SK-N-SH (cell line): ENCODE data around the gene YTHDF1. TPM values are rescaled to one million over a fixed set of nuclear protein-coding genes. Genes with fewer than 3 reads are reported as not detected.

ENCODE experiments used
- CTCF ChIA-PET: fragments of 300-600, 350-600 bp; formaldehyde crosslinking; extraction: SDS; loops from one replicate; lab custom pipeline; 2021; lab: Yijun Ruan, JAX
- POLR2A ChIA-PET: fragments of 350-600 bp; sonication (Branson Sonifier 250); formaldehyde crosslinking; extraction: SDS; loops from one replicate; lab custom pipeline; 2020; ENCODE audit warnings: antibody characterized with exemption, inconsistent platforms; lab: Yijun Ruan, JAX
- DNase-seq: peaks from one replicate; pipeline ENCODE4 v3.0.0; 2012
- H2AFZ ChIP-seq: fragments of 200-600 bp; sonication (generic); 2 replicates; pipeline ENCODE4 v1.8.1; 2016; ENCODE audit warnings: antibody characterized with exemption, mild to moderate bottlenecking, low read depth
- H3F3A ChIP-seq: fragments of 200-600 bp; sonication (generic); replicated peaks from 2 replicates; pipeline ENCODE3; 2016; ENCODE audit warnings: antibody characterized with exemption, mild to moderate bottlenecking; ENCODE audit not compliant: insufficient read depth
- H3K27ac ChIP-seq, 2 experiments: fragments of 200-500 bp in 1 of 2; fragments of 200-600 bp in 1 of 2; sonication (Bioruptor generic) in 1 of 2; sonication (generic), shearing (Covaris generic) in 1 of 2; 2 replicates each; pipeline versions ENCODE4 v1.5.1 to v1.6.1; 2014 to 2016; ENCODE audit warnings: low read depth in 2 of 2, inconsistent platforms in 1 of 2, low read length in 1 of 2, mild to moderate bottlenecking in 1 of 2, mixed read lengths in 1 of 2
- H3K27me3 ChIP-seq: fragments of 200-600 bp; sonication (generic), shearing (Covaris generic); 2 replicates; pipeline ENCODE4 v1.6.1; 2016; ENCODE audit warnings: mixed run types; ENCODE audit not compliant: insufficient read depth
- H3K36me3 ChIP-seq, 2 experiments: fragments of 200-500 bp in 1 of 2; fragments of 200-600 bp in 1 of 2; sonication (Bioruptor generic) in 1 of 2; sonication (generic) in 1 of 2; replicated peaks in 1 of 2; 2 replicates each; pipeline versions ENCODE3 to v1.5.1; 2014 to 2016; ENCODE audit warnings: low read length in 1 of 2, mild to moderate bottlenecking in 1 of 2; ENCODE audit not compliant: insufficient read depth in 2 of 2, control insufficient read depth in 1 of 2
- H3K4me1 ChIP-seq, 2 experiments: fragments of 200-500 bp in 1 of 2; fragments of 200-600 bp in 1 of 2; sonication (Bioruptor generic) in 1 of 2; sonication (generic), shearing (Covaris generic) in 1 of 2; 2 replicates each; pipeline versions ENCODE4 v1.5.1 to v1.6.1; 2014 to 2016; ENCODE audit warnings: low read depth in 1 of 2, low read length in 1 of 2, mixed run types in 1 of 2; ENCODE audit not compliant: insufficient read depth in 2 of 2, control insufficient read depth in 1 of 2
- H3K4me2 ChIP-seq: fragments of 200-600 bp; sonication (generic), shearing (Covaris generic); 2 replicates; pipeline ENCODE4 v1.6.1; 2017; ENCODE audit warnings: mixed run types
- H3K4me3 ChIP-seq, 2 experiments: fragments of 200-500 bp in 1 of 2; fragments of 200-600 bp in 1 of 2; sonication (Bioruptor generic) in 1 of 2; sonication (generic), shearing (Covaris generic) in 1 of 2; 2 replicates each; pipeline versions ENCODE4 v1.5.1 to v1.8.1; 2014 to 2016; ENCODE audit warnings: low read depth in 2 of 2, inconsistent platforms in 1 of 2, low read length in 1 of 2, mild to moderate bottlenecking in 1 of 2, mixed read lengths in 1 of 2, moderate library complexity in 1 of 2
- H3K79me2 ChIP-seq: fragments of 200-600 bp; sonication (generic); 2 replicates; pipeline ENCODE4 v1.8.1; 2017; ENCODE audit warnings: mild to moderate bottlenecking; ENCODE audit not compliant: insufficient read depth
- H3K9ac ChIP-seq: fragments of 200-600 bp; sonication (generic); 2 replicates; pipeline ENCODE4 v1.6.1; 2017; ENCODE audit warnings: mixed run types
- H3K9me2 ChIP-seq: fragments of 200-600 bp; sonication (generic); 2 replicates; pipeline ENCODE4 v1.6.1; 2017; ENCODE audit warnings: mixed run types
- H3K9me3 ChIP-seq: fragments of 200-600 bp; sonication (generic); 2 replicates; pipeline ENCODE4 v1.6.1; 2017; ENCODE audit warnings: mixed run types, mild to moderate bottlenecking, moderate library complexity
- H4K20me1 ChIP-seq: fragments of 200-600 bp; sonication (generic); 2 replicates; pipeline ENCODE4 v1.6.1; 2017; ENCODE audit warnings: mild to moderate bottlenecking, mixed run types; ENCODE audit not compliant: insufficient read depth
- EP300 ChIP-seq, 2 experiments: IDR thresholded peaks; 2 replicates each; pipeline versions ENCODE4 v1.4.0 to v1.6.1; 2012; ENCODE audit warnings: borderline replicate concordance in 1 of 2, low read depth in 1 of 2, low read length in 1 of 2
- EZH2phosphoT487 ChIP-seq: fragments of 200-600 bp; sonication (generic); IDR thresholded peaks from 2 replicates; pipeline ENCODE4 v1.6.1; 2017; ENCODE audit warnings: low read depth, mixed run types, mild to moderate bottlenecking, antibody characterized with exemption, moderate library complexity, borderline replicate concordance
- FOSL2 ChIP-seq: IDR thresholded peaks from 2 replicates; pipeline ENCODE4 v1.4.0; 2012; ENCODE audit warnings: low read depth, mild to moderate bottlenecking, moderate library complexity, borderline replicate concordance
- IRF3 ChIP-seq: fragments of 150-350 bp; IDR thresholded peaks from 2 replicates; pipeline ENCODE4 v1.6.1; 2016; ENCODE audit warnings: mild to moderate bottlenecking, low read depth, low read length
- JUND ChIP-seq: IDR thresholded peaks from 2 replicates; pipeline ENCODE4 v1.4.0; 2012
- NFIC ChIP-seq: IDR thresholded peaks from 2 replicates; pipeline ENCODE4 v1.4.0; 2012; ENCODE audit warnings: borderline replicate concordance
- NRF1 ChIP-seq: IDR thresholded peaks from 2 replicates; pipeline ENCODE4 v1.6.1; 2012; ENCODE audit warnings: low read depth, mild to moderate bottlenecking, low read length
- POLR2AphosphoS5 ChIP-seq: IDR thresholded peaks from 2 replicates; pipeline ENCODE4 v1.6.1; 2012; ENCODE audit warnings: low read depth, low read length
- RCOR1 ChIP-seq: fragments of 150-350 bp; IDR thresholded peaks from 2 replicates; pipeline ENCODE4 v1.6.1; 2017; ENCODE audit warnings: antibody characterized with exemption, low read length
- RFX5 ChIP-seq: IDR thresholded peaks from 2 replicates; pipeline ENCODE4 v1.6.1; 2012; ENCODE audit warnings: mild to moderate bottlenecking, improper control_type of control experiment, low read length
- SIN3A ChIP-seq: IDR thresholded peaks from 2 replicates; pipeline ENCODE4 v1.6.1; 2012; ENCODE audit warnings: low read depth, mild to moderate bottlenecking, low read length, moderate library complexity, borderline replicate concordance
- SMC3 ChIP-seq: IDR thresholded peaks from 2 replicates; pipeline ENCODE4 v1.6.1; 2012; ENCODE audit warnings: low read depth, low read length, improper control_type of control experiment
- TAF1 ChIP-seq: IDR thresholded peaks from 2 replicates; pipeline ENCODE4 v1.6.1; 2012; ENCODE audit warnings: low read depth, mild to moderate bottlenecking, low read length, moderate library complexity, borderline replicate concordance
- USF2 ChIP-seq: fragments of 150-350 bp; IDR thresholded peaks from 2 replicates; pipeline ENCODE4 v1.6.1; 2017; ENCODE audit warnings: antibody characterized with exemption, low read length, low read depth, borderline replicate concordance
- WGBS: methylation state at CpG from one replicate; pipeline ENCODE4 v1.1.6; 2017; ENCODE audit warnings: low lambda C conversion rate; 5-methylcytosine and 5-hydroxymethylcytosine counted together
- polyA plus RNA-seq, 3 experiments: library from polyadenylated mRNA; depleted of rRNA; stranded (reverse); fragments of >200 nt; gene quantifications; 2 replicates each; pipeline ENCODE4 v1.2.3, GENCODE V29; 2012
- TF ChIP-seq, protein P1 (sequence below): IDR thresholded peaks from 2 replicates; pipeline ENCODE4 v1.4.0; 2012; ENCODE audit warnings: low read depth
- TF ChIP-seq, protein P2 (sequence below): IDR thresholded peaks from 2 replicates; pipeline ENCODE4 v1.4.0; 2012; ENCODE audit warnings: low read depth, borderline replicate concordance
- TF ChIP-seq, protein P3 (sequence below): IDR thresholded peaks from 2 replicates; pipeline ENCODE4 v1.4.0; 2012; ENCODE audit warnings: low read depth, borderline replicate concordance

Gene YTHDF1
- polyA plus RNA-seq, 1 of the 3 experiments (the other 2 are of a cell fraction): 17.0 TPM

DNA sequence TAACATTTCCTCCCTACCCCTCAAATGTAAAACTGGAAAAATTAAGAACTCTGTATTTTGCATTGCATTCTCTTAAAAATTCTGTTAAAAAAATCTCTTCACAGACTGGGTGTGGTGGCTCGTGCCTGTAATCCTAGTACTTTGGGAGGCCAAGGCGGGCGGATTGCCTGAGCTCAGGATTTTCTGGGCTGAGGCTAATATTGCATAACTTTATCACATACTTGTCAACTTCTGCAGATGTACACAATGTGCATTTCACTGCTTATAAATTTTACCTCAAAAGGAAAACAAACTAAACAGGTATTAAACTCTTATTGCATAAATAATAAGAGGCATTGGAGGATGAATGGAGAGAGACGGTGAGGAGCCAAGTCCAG is 21.1 kb downstream of the YTHDF1 start (continued):
- TF ChIP-seq POLR2AphosphoS5: no peak

DNA sequence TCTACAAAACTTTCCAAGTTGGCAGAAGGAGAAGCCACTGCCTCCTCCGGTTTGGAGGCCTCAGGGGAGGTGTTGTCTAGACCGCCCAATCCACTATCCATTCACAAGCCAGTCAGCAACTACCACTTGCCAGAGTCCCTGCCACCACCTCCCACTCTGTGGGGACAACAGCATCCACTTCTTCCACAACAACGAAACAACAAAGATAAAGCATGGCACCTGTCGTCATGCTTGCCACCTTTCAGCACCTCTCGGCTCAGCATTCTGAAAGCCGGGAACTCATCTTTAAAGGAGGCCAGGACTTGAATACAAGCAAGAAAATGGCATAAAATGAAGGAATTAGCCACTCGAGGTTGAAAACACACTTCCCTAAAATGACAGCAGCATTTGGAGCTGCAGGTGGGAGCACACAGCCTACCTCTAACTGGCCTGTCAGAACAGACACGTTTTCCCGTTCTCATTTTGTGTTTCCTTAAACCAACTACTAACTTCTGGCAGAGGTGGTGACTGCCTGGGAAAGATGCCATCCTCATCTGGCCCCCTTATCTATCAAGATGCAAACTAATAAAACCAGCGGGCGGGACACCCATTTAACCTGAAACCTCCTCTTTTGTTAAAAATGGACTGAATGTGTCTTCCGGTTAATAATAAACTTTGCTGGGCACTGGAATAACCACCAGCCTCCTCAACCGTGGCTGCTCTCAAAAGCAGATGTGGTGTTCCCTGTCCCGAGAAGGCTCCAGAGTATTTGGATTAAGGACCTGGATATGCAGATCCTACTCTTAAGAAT is 21.7 kb downstream of the YTHDF1 start:
- peaks cover 13% of the 10 kb centered on the region in 2 experiments for H3K36me3 ChIP-seq
- H3F3A ChIP-seq: no peaks in the 10 kb centered on the region
- no peaks in the 10 kb centered on the region for H3K9me2 ChIP-seq
- no peak overlapping the region for H2AFZ ChIP-seq
- 81% methylated on average over 13 of the region's 14 CpGs for WGBS
- H3K9me3 ChIP-seq: no peaks in the 10 kb centered on the region
- peaks cover 48% of the 10 kb centered on the region for H4K20me1 ChIP-seq
- TF ChIP-seq SMC3 (no peak), FOSL2 (no peak), RCOR1 (no peak), NFIC (no peak), USF2 (no peak), NRF1 (no peak)
- TF ChIP-seq, protein P1, sequence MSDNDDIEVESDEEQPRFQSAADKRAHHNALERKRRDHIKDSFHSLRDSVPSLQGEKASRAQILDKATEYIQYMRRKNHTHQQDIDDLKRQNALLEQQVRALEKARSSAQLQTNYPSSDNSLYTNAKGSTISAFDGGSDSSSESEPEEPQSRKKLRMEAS: no peak
- TF ChIP-seq, protein P2, sequence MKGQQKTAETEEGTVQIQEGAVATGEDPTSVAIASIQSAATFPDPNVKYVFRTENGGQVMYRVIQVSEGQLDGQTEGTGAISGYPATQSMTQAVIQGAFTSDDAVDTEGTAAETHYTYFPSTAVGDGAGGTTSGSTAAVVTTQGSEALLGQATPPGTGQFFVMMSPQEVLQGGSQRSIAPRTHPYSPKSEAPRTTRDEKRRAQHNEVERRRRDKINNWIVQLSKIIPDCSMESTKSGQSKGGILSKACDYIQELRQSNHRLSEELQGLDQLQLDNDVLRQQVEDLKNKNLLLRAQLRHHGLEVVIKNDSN: no peak
- H3K27ac ChIP-seq: no peak overlapping the region
- no peaks in the 10 kb centered on the region for H3K27me3 ChIP-seq
- peaks cover 32% of the 10 kb centered on the region for H3K79me2 ChIP-seq
- H3K4me2 ChIP-seq: no peak overlapping the region
- H3K4me1 ChIP-seq: peaks cover 2 to 6% of the 10 kb centered on the region in 2 experiments; a peak in 2 of 4 replicates
- no peak for DNase-seq
- no peak overlapping the region for H3K9ac ChIP-seq
- no peak overlapping the region for H3K4me3 ChIP-seq
- CTCF ChIA-PET: interaction anchor here (1.6 to 2.2 kb wide), 2 partner anchors 11 to 14 kb away, joined by 6 to 8 read pairs; no protein-coding TSS in a partner anchor
- POLR2A ChIA-PET: no interaction called here

DNA sequence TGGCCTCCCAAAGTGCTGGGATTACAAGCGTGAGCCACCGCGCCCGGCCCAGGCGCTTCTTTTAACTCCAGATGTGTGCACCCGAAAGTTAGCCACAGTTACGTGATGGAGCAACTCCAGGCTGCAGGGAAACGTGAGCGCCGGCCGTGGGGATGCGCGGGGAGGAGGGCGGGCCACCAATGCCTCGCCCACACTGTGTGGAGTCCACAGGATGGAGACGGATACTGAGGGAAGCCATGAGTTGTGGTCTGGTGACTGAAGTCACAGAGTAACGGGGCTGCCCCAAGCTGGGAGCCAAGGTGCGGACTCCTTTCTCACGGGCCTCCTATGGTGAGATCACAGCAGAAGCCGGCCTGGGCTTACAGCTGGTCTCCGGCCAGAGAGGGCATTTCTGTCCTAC is 23.2 kb downstream of the YTHDF1 start:
- no peak overlapping the region for H3K27ac ChIP-seq
- POLR2A ChIA-PET: no interaction called here
- no peaks in the 10 kb centered on the region for H3K9me3 ChIP-seq
- no peaks in the 10 kb centered on the region for H3K27me3 ChIP-seq
- no peak overlapping the region for H3K4me2 ChIP-seq
- H3K9ac ChIP-seq: no peak overlapping the region
- H4K20me1 ChIP-seq: peaks cover 33% of the 10 kb centered on the region
- DNase-seq: no peak
- TF ChIP-seq TAF1 (no peak), RFX5 (no peak), EP300 (IDR thresholded peaks at IDR 0.05; ENCODE audit: borderline replicate concordance in 1 of 2, low read depth in 1 of 2, low read length in 1 of 2) (no peak), EZH2phosphoT487 (no peak), SIN3A (no peak), USF2 (no peak), IRF3 (no peak), JUND (no peak)
- TF ChIP-seq, protein P3, sequence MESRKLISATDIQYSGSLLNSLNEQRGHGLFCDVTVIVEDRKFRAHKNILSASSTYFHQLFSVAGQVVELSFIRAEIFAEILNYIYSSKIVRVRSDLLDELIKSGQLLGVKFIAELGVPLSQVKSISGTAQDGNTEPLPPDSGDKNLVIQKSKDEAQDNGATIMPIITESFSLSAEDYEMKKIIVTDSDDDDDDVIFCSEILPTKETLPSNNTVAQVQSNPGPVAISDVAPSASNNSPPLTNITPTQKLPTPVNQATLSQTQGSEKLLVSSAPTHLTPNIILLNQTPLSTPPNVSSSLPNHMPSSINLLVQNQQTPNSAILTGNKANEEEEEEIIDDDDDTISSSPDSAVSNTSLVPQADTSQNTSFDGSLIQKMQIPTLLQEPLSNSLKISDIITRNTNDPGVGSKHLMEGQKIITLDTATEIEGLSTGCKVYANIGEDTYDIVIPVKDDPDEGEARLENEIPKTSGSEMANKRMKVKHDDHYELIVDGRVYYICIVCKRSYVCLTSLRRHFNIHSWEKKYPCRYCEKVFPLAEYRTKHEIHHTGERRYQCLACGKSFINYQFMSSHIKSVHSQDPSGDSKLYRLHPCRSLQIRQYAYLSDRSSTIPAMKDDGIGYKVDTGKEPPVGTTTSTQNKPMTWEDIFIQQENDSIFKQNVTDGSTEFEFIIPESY: no peak
- peaks cover 2 to 6% of the 10 kb centered on the region in 2 experiments; a peak in 2 of 4 replicates for H3K4me1 ChIP-seq
- H2AFZ ChIP-seq: no peak overlapping the region
- 92% methylated on average over 19 of the region's 21 CpGs for WGBS
- H3K9me2 ChIP-seq: no peaks in the 10 kb centered on the region
- no peak overlapping the region for H3K4me3 ChIP-seq
- no peaks in the 10 kb centered on the region for H3F3A ChIP-seq
- peaks cover 17% of the 10 kb centered on the region for H3K79me2 ChIP-seq
- peaks cover 13% of the 10 kb centered on the region in 2 experiments for H3K36me3 ChIP-seq
- CTCF ChIA-PET: interaction anchor here (1.6 kb wide), 1 partner anchor 9 kb away, joined by 6 read pairs; no protein-coding TSS in a partner anchor
